Measurements from ENCODE around the gene BTG2.

Gene BTG2

DNA sequence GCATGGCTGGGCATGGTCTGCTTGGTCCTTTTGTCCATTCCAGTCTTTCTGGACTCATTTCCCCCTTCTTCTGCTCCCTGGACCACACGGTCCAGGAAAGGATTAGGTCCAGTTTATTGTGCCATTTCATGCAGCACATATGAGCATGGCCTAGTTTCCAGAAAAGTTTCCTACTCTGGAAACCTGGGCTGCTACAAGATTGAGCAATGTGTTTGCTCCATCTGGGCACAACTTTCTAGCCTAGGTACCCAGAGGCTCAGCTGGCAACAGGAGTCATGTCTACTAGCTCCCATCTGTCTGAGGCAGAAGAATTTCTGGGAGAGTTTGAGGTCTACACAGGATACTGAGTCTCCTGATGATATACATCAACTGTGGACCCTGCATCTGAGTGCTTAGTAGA, 30.8 kb downstream of the BTG2 start:
- no peak overlapping the region for H3K4me3 ChIP-seq (ENCODE audit: low read depth, low read length)
- TF ChIP-seq, protein P1, sequence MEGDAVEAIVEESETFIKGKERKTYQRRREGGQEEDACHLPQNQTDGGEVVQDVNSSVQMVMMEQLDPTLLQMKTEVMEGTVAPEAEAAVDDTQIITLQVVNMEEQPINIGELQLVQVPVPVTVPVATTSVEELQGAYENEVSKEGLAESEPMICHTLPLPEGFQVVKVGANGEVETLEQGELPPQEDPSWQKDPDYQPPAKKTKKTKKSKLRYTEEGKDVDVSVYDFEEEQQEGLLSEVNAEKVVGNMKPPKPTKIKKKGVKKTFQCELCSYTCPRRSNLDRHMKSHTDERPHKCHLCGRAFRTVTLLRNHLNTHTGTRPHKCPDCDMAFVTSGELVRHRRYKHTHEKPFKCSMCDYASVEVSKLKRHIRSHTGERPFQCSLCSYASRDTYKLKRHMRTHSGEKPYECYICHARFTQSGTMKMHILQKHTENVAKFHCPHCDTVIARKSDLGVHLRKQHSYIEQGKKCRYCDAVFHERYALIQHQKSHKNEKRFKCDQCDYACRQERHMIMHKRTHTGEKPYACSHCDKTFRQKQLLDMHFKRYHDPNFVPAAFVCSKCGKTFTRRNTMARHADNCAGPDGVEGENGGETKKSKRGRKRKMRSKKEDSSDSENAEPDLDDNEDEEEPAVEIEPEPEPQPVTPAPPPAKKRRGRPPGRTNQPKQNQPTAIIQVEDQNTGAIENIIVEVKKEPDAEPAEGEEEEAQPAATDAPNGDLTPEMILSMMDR (IDR thresholded peaks at IDR 0.05; ENCODE audit: control insufficient read depth, extremely low read depth, insufficient read depth): no peak
- no peak for DNase-seq (ENCODE audit: low read depth)

DNA sequence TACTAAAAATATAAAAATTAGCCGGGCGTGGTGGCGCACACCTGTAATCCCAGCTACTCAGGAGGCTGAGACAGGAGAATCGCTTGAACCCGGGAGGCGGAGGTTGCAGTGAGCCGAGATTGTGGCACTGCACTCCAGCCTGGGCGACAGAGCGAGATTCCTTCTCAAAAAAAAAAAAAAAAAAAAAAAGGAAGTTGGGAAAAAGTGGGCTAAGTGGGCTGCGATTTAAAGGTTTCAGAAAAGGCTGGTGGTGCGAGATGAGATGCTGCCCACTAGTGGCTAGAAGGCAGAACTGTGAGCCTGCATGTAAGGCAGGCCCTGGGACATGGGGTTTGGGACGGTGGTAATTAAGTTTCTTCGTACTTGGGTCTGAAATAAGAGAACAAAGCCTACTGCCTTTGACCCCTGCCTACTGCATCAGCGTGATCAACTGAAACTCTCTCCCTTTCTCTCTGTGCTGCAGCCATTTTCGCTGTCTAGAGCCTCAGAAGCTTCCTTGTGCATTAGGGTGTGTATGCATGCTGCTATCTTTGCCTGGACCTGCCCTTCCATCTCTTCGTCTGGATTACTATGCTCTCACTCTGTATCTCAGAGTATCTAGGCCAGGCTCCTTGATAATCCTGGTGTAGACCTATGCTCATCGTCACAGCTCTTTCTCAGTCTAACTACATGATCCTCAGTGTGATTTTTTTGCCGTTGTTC, 33.2 kb downstream of the BTG2 start:
- TF ChIP-seq, protein P1 (IDR thresholded peaks at IDR 0.05; ENCODE audit: control insufficient read depth, extremely low read depth, insufficient read depth): peak; percentile 86
- no peak overlapping the region for H3K4me3 ChIP-seq (ENCODE audit: low read depth, low read length)
- no peak for DNase-seq (ENCODE audit: low read depth)

DNA sequence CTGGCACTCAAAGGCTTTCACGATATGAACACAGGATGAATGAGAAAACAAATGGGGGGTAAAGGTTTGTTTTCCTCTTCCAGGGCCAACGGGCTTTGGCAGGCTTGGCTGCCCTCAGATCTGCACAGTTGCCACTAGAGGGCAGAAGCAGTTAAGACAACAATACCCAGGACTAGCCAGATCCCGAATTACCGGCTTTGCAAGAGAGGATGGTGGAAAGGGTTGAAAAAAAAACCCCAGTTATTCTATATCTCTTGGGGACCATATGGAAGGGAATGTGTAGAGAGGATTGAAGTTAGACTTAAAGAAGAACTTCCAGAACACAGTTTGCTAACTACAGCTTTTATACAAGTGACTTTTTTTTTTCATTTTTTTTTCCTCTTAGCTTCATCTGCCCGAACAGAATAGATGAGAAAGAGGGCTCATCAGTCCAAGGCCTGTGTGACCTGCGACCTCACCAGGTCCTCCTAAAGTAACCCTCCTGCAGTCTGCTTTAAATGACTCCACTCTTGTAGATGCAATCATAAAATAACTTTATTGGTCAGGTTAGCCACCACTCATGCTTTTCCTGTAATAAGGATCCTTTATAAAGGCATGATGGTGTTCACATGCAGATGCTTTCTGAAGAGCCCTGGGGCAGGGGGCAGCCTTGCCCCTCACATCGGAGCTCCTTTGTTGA, 34.9 kb downstream of the BTG2 start:
- DNase-seq (ENCODE audit: low read depth): peak; percentile 80
- TF ChIP-seq, protein P1 (IDR thresholded peaks at IDR 0.05; ENCODE audit: control insufficient read depth, extremely low read depth, insufficient read depth): peak; percentile 97
- H3K4me3 ChIP-seq (ENCODE audit: low read depth, low read length): no peak overlapping the region

DNA sequence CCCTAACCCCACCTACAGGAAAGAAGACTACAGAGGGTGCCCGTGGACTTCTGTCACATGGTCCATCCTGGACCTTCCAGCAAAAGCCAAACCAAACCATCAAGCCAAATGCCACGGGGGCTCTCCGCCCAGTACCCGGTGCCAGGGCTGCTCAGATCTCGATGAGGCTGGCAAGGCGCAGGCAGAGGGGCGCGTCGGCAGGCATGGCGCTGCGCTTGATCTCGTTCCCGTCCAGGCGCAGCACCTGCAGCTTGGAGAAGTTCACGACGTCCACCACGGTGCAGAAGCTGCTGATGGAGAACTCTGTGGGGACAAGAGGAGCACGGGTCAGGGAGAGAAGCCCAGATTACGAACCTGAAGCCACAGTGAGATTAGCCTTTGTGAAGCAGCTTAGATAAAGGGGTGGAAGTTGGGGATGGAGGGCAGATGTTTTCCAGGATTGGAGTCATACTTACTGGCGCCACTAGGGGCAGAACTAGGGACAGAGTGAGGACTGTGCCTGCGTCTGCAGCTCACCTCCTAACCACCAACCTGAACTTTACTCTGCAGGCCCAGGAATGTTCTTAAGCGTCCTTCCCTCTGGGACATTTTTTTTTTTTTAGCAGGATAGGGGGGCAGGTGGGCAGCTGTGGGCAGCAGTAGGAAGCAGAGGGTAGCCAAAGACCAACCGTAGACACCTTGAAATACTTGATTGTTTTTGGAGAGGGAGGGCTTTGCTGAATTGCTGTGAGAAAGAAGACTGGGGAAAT, 37.0 kb downstream of the BTG2 start:
- no peak overlapping the region for H3K4me3 ChIP-seq (ENCODE audit: low read depth, low read length)
- TF ChIP-seq, protein P1 (IDR thresholded peaks at IDR 0.05; ENCODE audit: control insufficient read depth, extremely low read depth, insufficient read depth): peak; percentile 80
- DNase-seq (ENCODE audit: low read depth): no peak

DNA sequence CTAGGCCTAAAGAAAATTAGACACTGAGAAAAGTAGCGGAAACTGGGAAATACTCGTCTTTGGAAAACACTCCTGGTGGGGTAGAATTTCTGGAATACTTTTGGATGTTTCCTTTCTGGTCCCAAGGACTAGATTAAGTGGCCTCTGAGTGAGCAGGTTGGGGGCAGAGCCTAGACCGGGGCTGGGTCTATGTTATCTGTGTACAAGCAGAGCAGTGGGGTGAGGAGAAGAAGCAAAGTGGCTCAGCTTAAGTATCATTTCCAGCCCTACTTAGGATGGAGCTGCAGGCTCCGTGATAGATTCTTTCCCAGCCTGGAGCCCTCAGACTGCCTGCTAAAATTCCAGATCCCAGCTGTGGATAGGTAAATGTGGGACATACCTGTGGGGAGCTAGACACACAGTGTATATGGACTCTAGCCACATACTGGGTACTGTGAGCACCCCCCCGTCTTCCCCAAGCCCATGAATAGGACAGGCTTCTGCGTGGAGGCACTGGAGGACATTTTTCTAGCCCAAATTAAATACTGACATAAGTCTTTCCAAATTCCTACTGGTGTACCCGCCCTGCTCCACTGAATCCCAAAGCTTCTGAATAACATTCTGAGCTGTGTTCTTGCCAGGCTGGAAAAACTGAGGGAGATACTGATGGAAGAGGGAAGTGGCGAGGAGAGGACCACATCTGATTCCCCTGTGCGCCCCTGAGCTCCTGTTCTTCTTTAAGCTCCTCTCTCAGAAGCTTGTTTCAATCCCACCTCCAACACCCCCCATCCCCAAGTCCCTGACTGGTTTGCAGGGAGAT, 38.8 kb downstream of the BTG2 start:
- no peak for DNase-seq (ENCODE audit: low read depth)
- TF ChIP-seq, protein P1 (IDR thresholded peaks at IDR 0.05; ENCODE audit: control insufficient read depth, extremely low read depth, insufficient read depth): no peak
- no peak overlapping the region for H3K4me3 ChIP-seq (ENCODE audit: low read depth, low read length)

DNA sequence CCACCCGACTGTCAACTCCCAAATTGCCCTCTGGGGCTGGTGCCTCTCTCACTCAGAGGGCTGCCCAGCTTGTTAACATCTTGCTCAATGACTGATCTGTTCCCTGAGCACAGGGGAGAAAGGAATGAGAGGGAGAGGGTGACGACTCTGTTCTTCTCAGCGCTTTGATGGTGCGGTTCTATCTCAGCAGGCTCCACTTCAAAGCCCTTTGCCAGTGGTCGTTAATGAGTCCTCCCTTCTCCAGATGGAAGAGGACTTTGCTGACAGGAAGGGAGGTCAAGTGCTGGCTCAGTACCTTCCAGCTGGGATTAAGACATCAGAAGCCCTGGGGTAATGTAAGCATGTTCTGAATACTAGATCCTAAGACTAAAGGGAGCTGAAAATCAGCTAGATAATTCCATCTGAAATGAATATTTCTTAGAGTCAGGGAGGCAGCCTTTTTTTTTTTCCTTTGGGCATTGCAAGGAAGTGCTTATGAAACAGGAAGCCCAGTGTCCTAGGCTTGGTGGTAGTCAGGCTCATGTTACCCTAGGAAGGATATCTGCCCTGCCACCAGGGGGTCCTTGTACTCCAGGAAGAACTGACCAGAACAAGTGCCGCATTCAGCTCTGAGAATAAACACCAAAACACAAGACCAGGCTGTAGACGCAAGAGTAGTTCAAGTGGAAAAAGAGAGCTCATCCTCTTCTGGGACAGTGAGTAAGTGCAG, 40.9 kb downstream of the BTG2 start:
- TF ChIP-seq, protein P1 (IDR thresholded peaks at IDR 0.05; ENCODE audit: control insufficient read depth, extremely low read depth, insufficient read depth): 0 out of 2 replicates have a peak, but pooled peaks have one; percentile 7
- DNase-seq (ENCODE audit: low read depth): no peak
- H3K4me3 ChIP-seq (ENCODE audit: low read depth, low read length): no peak overlapping the region

Data from LNCaP clone FGC (cell line).